H54 (cell line): ENCODE measurements around the gene NFYB.
"Not testable (repeated sequence)": the region's sequence is repeated elsewhere in the genome, so short reads cannot be mapped to it uniquely, and the experiment has no call there.

Experiments used
- DNase-seq: peaks from one replicate; pipeline ENCODE4 v3.0.0; 2011; ENCODE audit warnings: low spot score, mixed read lengths; ENCODE audit not compliant: insufficient read length
- FAIRE-seq: peaks from 3 replicates; lab custom pipeline; 2011; peaks lifted over from hg19 to GRCh38; lab: Jason Lieb, UNC
- POLR2A ChIP-seq: IDR thresholded peaks from 2 replicates; pipeline ENCODE4 v1.6.1; 2011; ENCODE audit warnings: low read depth, mild to moderate bottlenecking, low read length

NFYB gene

GRCh38 chr12:104137902-104138796, at the start of gene NFYB:
NFYB (minus strand) TSS chr12:104138210; CDS start chr12:104135453, 2,757 bp downstream.
- peak; percentile 81 for FAIRE-seq

GRCh38 chr12:104187446-104188155, 49.6 kb upstream of the NFYB start:
- FAIRE-seq: no peak
- no peak for DNase-seq
- no peak for TF ChIP-seq POLR2A

More at GRCh38 chr12:104137902-104138796, at the start of gene NFYB:
- DNase-seq: peak; percentile 98
- TF ChIP-seq POLR2A: peak; percentile 81

- DNase-seq (no peak), FAIRE-seq (no peak)
- TF ChIP-seq POLR2A: no peak
Observed at GRCh38 chr12:104183443-104183842, 45.4 kb upstream of the NFYB start.

- FAIRE-seq (no peak), DNase-seq (no peak)
- no peak for TF ChIP-seq POLR2A
Observed at GRCh38 chr12:104182621-104183378, 44.8 kb upstream of the NFYB start.

GRCh38 chr12:104182144-104182543, 44.1 kb upstream of the NFYB start:
- TF ChIP-seq POLR2A: no peak
- DNase-seq (no peak), FAIRE-seq (no peak)

GRCh38 chr12:104181313-104181712, 43.3 kb upstream of the NFYB start:
- DNase-seq (no peak), FAIRE-seq (no peak)

GRCh38 chr12:104180374-104180773, 42.4 kb upstream of the NFYB start:
- FAIRE-seq (no peak), DNase-seq (no peak)
- TF ChIP-seq POLR2A: no peak

More at GRCh38 chr12:104181313-104181712, 43.3 kb upstream of the NFYB start:
- no peak for TF ChIP-seq POLR2A

- no peak for TF ChIP-seq POLR2A
- peak; percentile 76 for DNase-seq
- FAIRE-seq: peak; percentile 89
Observed at GRCh38 chr12:104177663-104178501, 39.9 kb upstream of the NFYB start.

- no peak for TF ChIP-seq POLR2A
- no peak for DNase-seq
- no peak for FAIRE-seq
Observed at GRCh38 chr12:104177336-104177662, 39.3 kb upstream of the NFYB start.

- DNase-seq (no peak), FAIRE-seq (no peak)
- no peak for TF ChIP-seq POLR2A
Observed at GRCh38 chr12:104175726-104176247, 37.8 kb upstream of the NFYB start.

GRCh38 chr12:104173804-104174203, 35.8 kb upstream of the NFYB start:
- DNase-seq, FAIRE-seq: not testable (repeated sequence)

GRCh38 chr12:104172570-104172947, 34.5 kb upstream of the NFYB start:
- FAIRE-seq: no peak
- no peak for TF ChIP-seq POLR2A
- DNase-seq: no peak
